ACHN (cell line): ENCODE data around the gene F3.

Source experiments
- DNase-seq: peaks from one replicate; pipeline ENCODE4 v3.0.0-alpha.2; 2015
- in situ Hi-C: cut with HindIII; loops from 2 replicates; pipeline ENCODE4 v1.10.0; 2017; ENCODE audit warnings: low sequenced_read_pairs, low pct_ligation_motif_present, low pct_unique_long_range_greater_than_20kb

The F3 gene

GRCh38 chr1:94554580-94554979 is 13.0 kb upstream of the F3 start:
- in situ Hi-C loops, result no loop called here
- no peak for DNase-seq

- no peak for DNase-seq
These were observed 12.4 kb upstream of the F3 start for GRCh38 chr1:94553931-94554330.

GRCh38 chr1:94553323-94553730 is 11.8 kb upstream of the F3 start:
- in situ Hi-C loops, result no loop called here
- no peak for DNase-seq

More at GRCh38 chr1:94553931-94554330, 12.4 kb upstream of the F3 start:
- in situ Hi-C loops, result no loop called here

GRCh38 chr1:94552071-94552586 is 10.6 kb upstream of the F3 start:
- in situ Hi-C loops, result no loop called here
- DNase-seq, result no peak

GRCh38 chr1:94551449-94551848 is 9.9 kb upstream of the F3 start:
- no peak for DNase-seq
- in situ Hi-C loops, result no loop called here

- in situ Hi-C loops, result no loop called here
These were observed 9.3 kb upstream of the F3 start for GRCh38 chr1:94550800-94551241.

GRCh38 chr1:94550396-94550795 is 8.8 kb upstream of the F3 start:
- in situ Hi-C loops, result no loop called here
- no peak for DNase-seq

More at GRCh38 chr1:94550800-94551241, 9.3 kb upstream of the F3 start:
- no peak for DNase-seq

- DNase-seq, result no peak
- in situ Hi-C loops, result loop anchor here (25.0 kb wide), 1 partner anchor 238 kb away; no protein-coding TSS in a partner anchor
These were observed 8.1 kb upstream of the F3 start for GRCh38 chr1:94549706-94550105.

- in situ Hi-C loops, result loop anchor here (25.0 kb wide), 1 partner anchor 242 kb away; no protein-coding TSS in a partner anchor
- DNase-seq, result no peak
These were observed 3.3 kb upstream of the F3 start for GRCh38 chr1:94544706-94545490.

GRCh38 chr1:94543893-94544635 is 2.5 kb upstream of the F3 start:
- DNase-seq, result no peak
- in situ Hi-C loops, result loop anchor here (25.0 kb wide), 1 partner anchor 243 kb away; no protein-coding TSS in a partner anchor

- no peak for DNase-seq
- in situ Hi-C loops, result loop anchor here (25.0 kb wide), 1 partner anchor 244 kb away; no protein-coding TSS in a partner anchor
These were observed 1.4 kb upstream of the F3 start for GRCh38 chr1:94543001-94543400.

GRCh38 chr1:94542088-94542870 is 720 bp upstream of the F3 start:
- in situ Hi-C loops, result loop anchor here (25.0 kb wide), 1 partner anchor 245 kb away; no protein-coding TSS in a partner anchor
- DNase-seq, result no peak

- DNase-seq, result no peak
- in situ Hi-C loops, result loop anchor here (25.0 kb wide), 1 partner anchor 247 kb away; no protein-coding TSS in a partner anchor
These were observed 916 bp downstream of the F3 start for GRCh38 chr1:94540440-94541245.

GRCh38 chr1:94539496-94539895 is 2.1 kb downstream of the F3 start:
- no peak for DNase-seq
- in situ Hi-C loops, result loop anchor here (25.0 kb wide), 1 partner anchor 248 kb away; no protein-coding TSS in a partner anchor

- in situ Hi-C loops, result loop anchor here (25.0 kb wide), 1 partner anchor 249 kb away; no protein-coding TSS in a partner anchor
These were observed 3.2 kb downstream of the F3 start for GRCh38 chr1:94538243-94538827.

GRCh38 chr1:94537254-94537653 is 4.3 kb downstream of the F3 start:
- no peak for DNase-seq
- in situ Hi-C loops, result loop anchor here (25.0 kb wide), 1 partner anchor 250 kb away; no protein-coding TSS in a partner anchor

More at GRCh38 chr1:94538243-94538827, 3.2 kb downstream of the F3 start:
- DNase-seq, result no peak

- in situ Hi-C loops, result loop anchor here (25.0 kb wide), 1 partner anchor 251 kb away; no protein-coding TSS in a partner anchor
- DNase-seq, result no peak
These were observed 5.7 kb downstream of the F3 start for GRCh38 chr1:94535879-94536278.
